ENCODE results near the gene RAB31.

RAB31 gene

GRCh38 chr18:9868857-9869714 is 161.0 kb downstream of the RAB31 start:
- peaks cover 18% of the 10 kb centered on the region for H3K9me3 ChIP-seq (ENCODE audit: insufficient read depth, low read depth, low read length)
- H3K36me3 ChIP-seq (ENCODE audit: insufficient read depth, low read depth, low read length) = no peaks in the 10 kb centered on the region
- H3K4me3 ChIP-seq (ENCODE audit: low read length) = no peak overlapping the region
- H3K4me1 ChIP-seq (ENCODE audit: insufficient read depth, low read length) = peaks cover 23% of the 10 kb centered on the region
- H3K27me3 ChIP-seq (ENCODE audit: insufficient read depth, low read length) = no peaks in the 10 kb centered on the region
- H3K27ac ChIP-seq (ENCODE audit: low read length) = no peak overlapping the region
- H3K9ac ChIP-seq (ENCODE audit: low read depth, low read length) = no peak overlapping the region

- H3K27ac ChIP-seq (ENCODE audit: low read length) = no peak overlapping the region
- no peaks in the 10 kb centered on the region for H3K27me3 ChIP-seq (ENCODE audit: insufficient read depth, low read length)
- H3K9me3 ChIP-seq (ENCODE audit: insufficient read depth, low read depth, low read length) = peaks cover 16% of the 10 kb centered on the region
- peak overlapping the region; percentile 40; the same call in 1 of the 2 replicates for H3K9ac ChIP-seq (ENCODE audit: low read depth, low read length)
- no peaks in the 10 kb centered on the region for H3K36me3 ChIP-seq (ENCODE audit: insufficient read depth, low read depth, low read length)
- H3K4me1 ChIP-seq (ENCODE audit: insufficient read depth, low read length) = peaks cover 23% of the 10 kb centered on the region
- 0 out of 2 replicates have a peak overlapping the region, but pooled peaks have one; percentile 21 for H3K4me3 ChIP-seq (ENCODE audit: low read length)
Observed at GRCh38 chr18:9869715-9870430, 161.8 kb downstream of the RAB31 start.

GRCh38 chr18:9870431-9871008 is 162.4 kb downstream of the RAB31 start:
- Histone ChIP-seq H3K27me3 (ENCODE audit: insufficient read depth, low read length) (no peaks in the 10 kb centered on the region), H3K4me3 (ENCODE audit: low read length) (no peak overlapping the region), H3K9me3 (ENCODE audit: insufficient read depth, low read depth, low read length) (peaks cover 10% of the 10 kb centered on the region)

GRCh38 chr18:9871244-9871746 is 163.2 kb downstream of the RAB31 start:
- Histone ChIP-seq H3K9ac (ENCODE audit: low read depth, low read length) (no peak overlapping the region), H3K9me3 (ENCODE audit: insufficient read depth, low read depth, low read length) (peaks cover 2% of the 10 kb centered on the region), H3K36me3 (ENCODE audit: insufficient read depth, low read depth, low read length) (no peaks in the 10 kb centered on the region), H3K4me1 (ENCODE audit: insufficient read depth, low read length) (peaks cover 23% of the 10 kb centered on the region), H3K27ac (ENCODE audit: low read length) (no peak overlapping the region), H3K27me3 (ENCODE audit: insufficient read depth, low read length) (no peaks in the 10 kb centered on the region), H3K4me3 (ENCODE audit: low read length) (no peak overlapping the region)

More at GRCh38 chr18:9870431-9871008, 162.4 kb downstream of the RAB31 start:
- Histone ChIP-seq H3K36me3 (ENCODE audit: insufficient read depth, low read depth, low read length) (no peaks in the 10 kb centered on the region), H3K27ac (ENCODE audit: low read length) (no peak overlapping the region), H3K9ac (ENCODE audit: low read depth, low read length) (peak overlapping the region; percentile 40; the same call in 1 of the 2 replicates), H3K4me1 (ENCODE audit: insufficient read depth, low read length) (peaks cover 23% of the 10 kb centered on the region)

- no peak overlapping the region for H3K9ac ChIP-seq (ENCODE audit: low read depth, low read length)
- H3K36me3 ChIP-seq (ENCODE audit: insufficient read depth, low read depth, low read length) = no peaks in the 10 kb centered on the region
- H3K27ac ChIP-seq (ENCODE audit: low read length) = no peak overlapping the region
- no peaks in the 10 kb centered on the region for H3K9me3 ChIP-seq (ENCODE audit: insufficient read depth, low read depth, low read length)
- H3K4me1 ChIP-seq (ENCODE audit: insufficient read depth, low read length) = peaks cover 25% of the 10 kb centered on the region
- H3K4me3 ChIP-seq (ENCODE audit: low read length) = no peak overlapping the region
- no peaks in the 10 kb centered on the region for H3K27me3 ChIP-seq (ENCODE audit: insufficient read depth, low read length)
Observed at GRCh38 chr18:9872823-9873222, 164.7 kb downstream of the RAB31 start.

GRCh38 chr18:9874728-9875127 is 166.6 kb downstream of the RAB31 start:
- Histone ChIP-seq H3K9me3 (ENCODE audit: insufficient read depth, low read depth, low read length) (no peaks in the 10 kb centered on the region), H3K27me3 (ENCODE audit: insufficient read depth, low read length) (no peaks in the 10 kb centered on the region), H3K27ac (ENCODE audit: low read length) (no peak overlapping the region), H3K36me3 (ENCODE audit: insufficient read depth, low read depth, low read length) (no peaks in the 10 kb centered on the region), H3K4me1 (ENCODE audit: insufficient read depth, low read length) (peaks cover 14% of the 10 kb centered on the region), H3K9ac (ENCODE audit: low read depth, low read length) (no peak overlapping the region), H3K4me3 (ENCODE audit: low read length) (no peak overlapping the region)

- Histone ChIP-seq H3K27ac (ENCODE audit: low read length) (no peak overlapping the region), H3K9me3 (ENCODE audit: insufficient read depth, low read depth, low read length) (no peaks in the 10 kb centered on the region), H3K4me3 (ENCODE audit: low read length) (no peak overlapping the region), H3K27me3 (ENCODE audit: insufficient read depth, low read length) (no peaks in the 10 kb centered on the region), H3K4me1 (ENCODE audit: insufficient read depth, low read length) (0 out of 2 replicates have a peak, but pooled peaks cover 2% of the 10 kb centered on the region), H3K36me3 (ENCODE audit: insufficient read depth, low read depth, low read length) (no peaks in the 10 kb centered on the region), H3K9ac (ENCODE audit: low read depth, low read length) (no peak overlapping the region)
Observed at GRCh38 chr18:9876212-9876866, 168.2 kb downstream of the RAB31 start.

GRCh38 chr18:9876867-9877654 is 169.0 kb downstream of the RAB31 start:
- no peak overlapping the region for H3K27ac ChIP-seq (ENCODE audit: low read length)
- H3K9me3 ChIP-seq (ENCODE audit: insufficient read depth, low read depth, low read length) = no peaks in the 10 kb centered on the region
- no peaks in the 10 kb centered on the region for H3K27me3 ChIP-seq (ENCODE audit: insufficient read depth, low read length)
- no peaks in the 10 kb centered on the region for H3K36me3 ChIP-seq (ENCODE audit: insufficient read depth, low read depth, low read length)
- H3K4me3 ChIP-seq (ENCODE audit: low read length) = no peak overlapping the region
- no peak overlapping the region for H3K9ac ChIP-seq (ENCODE audit: low read depth, low read length)
- H3K4me1 ChIP-seq (ENCODE audit: insufficient read depth, low read length) = 0 out of 2 replicates have a peak, but pooled peaks cover 2% of the 10 kb centered on the region

- Histone ChIP-seq H3K27me3 (ENCODE audit: insufficient read depth, low read length) (no peaks in the 10 kb centered on the region), H3K27ac (ENCODE audit: low read length) (no peak overlapping the region), H3K9me3 (ENCODE audit: insufficient read depth, low read depth, low read length) (no peaks in the 10 kb centered on the region), H3K4me3 (ENCODE audit: low read length) (no peak overlapping the region), H3K4me1 (ENCODE audit: insufficient read depth, low read length) (0 out of 2 replicates have a peak, but pooled peaks cover 2% of the 10 kb centered on the region), H3K36me3 (ENCODE audit: insufficient read depth, low read depth, low read length) (no peaks in the 10 kb centered on the region), H3K9ac (ENCODE audit: low read depth, low read length) (no peak overlapping the region)
Observed at GRCh38 chr18:9877655-9878014, 169.5 kb downstream of the RAB31 start.

- Histone ChIP-seq H3K9ac (ENCODE audit: low read depth, low read length) (no peak overlapping the region), H3K27ac (ENCODE audit: low read length) (no peak overlapping the region), H3K4me1 (ENCODE audit: insufficient read depth, low read length) (0 out of 2 replicates have a peak, but pooled peaks cover 2% of the 10 kb centered on the region), H3K27me3 (ENCODE audit: insufficient read depth, low read length) (no peaks in the 10 kb centered on the region), H3K9me3 (ENCODE audit: insufficient read depth, low read depth, low read length) (no peaks in the 10 kb centered on the region), H3K36me3 (ENCODE audit: insufficient read depth, low read depth, low read length) (no peaks in the 10 kb centered on the region), H3K4me3 (ENCODE audit: low read length) (no peak overlapping the region)
Observed at GRCh38 chr18:9878095-9878494, 170.0 kb downstream of the RAB31 start.
